Effector CD8-positive, alpha-beta T cell (primary cell): ENCODE measurements around the gene UACA.
"Not testable (repeated sequence)": the region's sequence is repeated elsewhere in the genome, so short reads cannot be mapped to it uniquely, and the experiment has no call there.

Experiments used
- DNase-seq: peaks from one replicate; lab custom pipeline; 2025; lab: John Stamatoyannopoulos, UW

UACA gene

DNA sequence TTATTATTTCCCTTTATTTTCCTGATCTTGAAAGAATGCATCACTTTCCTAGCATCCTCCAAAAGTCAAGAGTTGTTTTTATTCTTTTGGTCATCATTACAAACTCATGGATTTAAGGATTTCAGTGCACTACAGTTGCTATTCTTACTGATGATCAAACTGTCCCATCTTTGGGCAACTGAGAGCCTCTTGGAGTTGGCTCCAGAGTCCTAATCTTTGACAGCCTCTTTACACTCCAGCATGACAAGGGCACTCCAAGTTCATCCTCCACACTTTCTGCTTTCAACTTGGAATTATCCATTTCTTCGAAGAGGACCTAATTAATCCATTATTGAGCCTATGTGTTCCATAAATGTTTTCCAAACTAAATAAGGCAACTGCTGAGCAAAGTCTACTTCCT, 5.7 kb downstream of the UACA start:
- DNase-seq: no peak

DNA sequence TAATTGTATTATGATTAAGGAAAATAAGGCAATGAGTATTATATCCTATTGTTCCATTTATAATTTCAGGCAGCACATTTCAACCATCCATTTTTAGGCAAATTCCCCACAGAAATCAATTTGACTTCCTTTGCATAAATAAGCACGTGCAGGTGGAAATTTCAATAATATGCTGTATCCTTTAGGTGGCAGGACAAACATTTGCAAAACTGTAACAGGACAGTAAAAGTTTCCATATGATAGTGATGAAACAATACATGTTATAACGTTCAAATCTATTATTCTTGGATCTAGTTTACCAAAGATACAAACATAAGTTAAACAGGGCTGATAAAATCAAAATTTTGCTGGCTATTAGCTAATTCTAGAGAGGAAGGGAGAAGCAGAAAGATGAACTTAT, 8.5 kb downstream of the UACA start:
- DNase-seq: no peak

DNA sequence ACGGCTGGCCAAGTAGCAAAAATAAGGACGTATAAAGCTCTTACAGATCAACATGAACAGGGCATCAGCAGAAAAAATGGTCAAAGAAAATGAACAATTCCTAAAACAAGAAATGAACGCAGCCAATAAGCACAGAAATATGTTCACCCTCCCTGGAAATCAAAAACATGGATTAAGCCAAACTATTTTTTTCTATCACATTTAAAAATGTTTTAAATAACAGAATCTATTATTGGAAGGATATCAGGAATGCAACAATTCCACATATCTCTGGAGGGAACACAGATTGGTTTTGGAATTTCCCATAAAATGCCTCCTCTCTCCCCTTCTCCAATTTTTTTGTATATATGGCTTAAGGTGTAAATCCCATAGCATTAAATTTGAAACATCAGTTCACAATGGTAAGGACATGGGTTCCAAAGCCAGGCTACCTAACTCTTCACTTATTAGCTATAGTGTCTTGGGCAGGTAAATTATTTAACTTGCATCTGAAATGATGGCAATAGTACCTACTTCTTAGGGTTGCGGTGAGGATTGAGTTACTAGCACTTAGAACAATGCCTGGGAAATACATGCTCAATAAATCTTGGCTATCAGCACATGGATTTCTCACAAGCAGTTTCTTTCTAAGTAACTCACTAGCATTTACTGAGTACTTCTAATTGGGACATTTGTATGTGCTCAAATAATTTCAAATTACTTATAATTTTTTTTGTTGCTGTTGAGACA, 10.1 kb downstream of the UACA start:
- DNase-seq: no peak

GRCh38 chr15:70752193-70752635, 11.1 kb downstream of the UACA start:
- no peak for DNase-seq

DNA sequence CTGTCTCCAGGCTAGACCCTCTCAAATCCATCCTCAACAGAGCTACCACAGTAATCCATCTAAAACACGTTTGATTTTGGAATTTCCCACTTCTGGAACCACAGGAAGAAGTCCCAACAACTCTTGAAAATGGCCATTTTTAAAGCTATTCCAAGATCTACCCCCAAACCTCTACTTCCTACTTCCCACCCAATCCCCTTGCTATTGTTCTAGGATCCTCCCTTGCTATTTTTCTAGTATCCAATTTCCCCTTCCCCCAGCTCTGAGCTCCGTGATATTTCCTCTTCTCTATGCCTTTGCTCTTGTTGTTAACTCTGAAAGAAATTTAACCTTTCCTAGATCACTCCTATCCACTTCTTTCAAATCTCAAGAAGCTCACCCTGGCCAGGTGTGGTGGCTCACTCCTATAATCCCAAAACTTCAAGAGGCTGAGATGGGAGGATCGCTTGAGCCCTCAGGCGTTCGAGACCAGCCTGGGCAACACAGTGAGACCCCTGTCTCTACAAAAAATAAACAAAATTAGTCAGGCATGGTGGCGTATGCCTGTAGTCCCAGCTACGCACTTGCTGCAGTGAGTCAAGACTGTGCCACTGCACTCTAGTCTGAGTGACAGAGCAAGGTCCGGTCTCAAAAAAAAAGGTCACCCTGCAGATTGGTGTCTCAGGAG, 13.0 kb downstream of the UACA start:
- no peak for DNase-seq

DNA sequence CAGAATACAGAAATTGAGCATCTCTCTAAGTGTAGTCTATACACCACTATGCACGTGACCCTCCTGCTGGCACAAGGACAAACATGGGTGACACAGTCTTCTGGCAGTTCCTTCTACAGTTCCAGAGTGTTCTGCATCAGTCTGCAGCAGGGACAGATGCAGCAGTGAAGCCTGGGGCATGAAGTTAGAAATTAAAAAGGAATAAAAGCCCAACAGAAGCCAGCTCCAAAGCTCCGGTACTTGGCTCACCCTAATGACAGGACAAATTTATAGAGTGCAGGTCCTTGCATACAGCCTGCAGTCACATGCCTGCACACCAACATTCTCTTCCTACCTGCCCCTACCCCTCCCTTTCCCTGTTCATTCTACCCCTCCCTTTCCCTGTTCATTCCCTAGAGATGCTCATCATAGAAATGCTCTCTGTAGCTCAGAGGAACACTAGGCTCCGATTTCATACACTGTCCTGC, 15.0 kb downstream of the UACA start:
- no peak for DNase-seq

DNA sequence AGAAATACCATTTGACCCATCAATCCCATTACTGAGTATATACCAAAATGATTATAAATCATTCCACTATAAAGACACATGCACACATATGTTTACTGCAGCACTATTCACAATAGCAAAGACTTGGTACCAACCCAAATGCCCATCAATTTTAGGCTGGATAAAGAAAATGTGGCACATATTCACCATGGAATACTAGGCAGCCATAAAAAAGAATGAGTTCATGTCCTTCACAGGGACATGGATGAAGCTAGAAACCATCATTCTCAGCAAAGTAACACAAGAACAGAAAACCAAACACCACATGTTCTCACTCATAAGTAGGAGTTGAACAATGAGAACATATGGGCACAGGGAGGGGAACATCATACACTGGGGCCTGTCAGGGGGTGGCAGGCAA, 16.8 kb downstream of the UACA start:
- not testable (repeated sequence) for DNase-seq

GRCh38 chr15:70742928-70743327, 20.4 kb downstream of the UACA start:
- DNase-seq: no peak

GRCh38 chr15:70741677-70742293, 21.6 kb downstream of the UACA start:
- DNase-seq: no peak

DNA sequence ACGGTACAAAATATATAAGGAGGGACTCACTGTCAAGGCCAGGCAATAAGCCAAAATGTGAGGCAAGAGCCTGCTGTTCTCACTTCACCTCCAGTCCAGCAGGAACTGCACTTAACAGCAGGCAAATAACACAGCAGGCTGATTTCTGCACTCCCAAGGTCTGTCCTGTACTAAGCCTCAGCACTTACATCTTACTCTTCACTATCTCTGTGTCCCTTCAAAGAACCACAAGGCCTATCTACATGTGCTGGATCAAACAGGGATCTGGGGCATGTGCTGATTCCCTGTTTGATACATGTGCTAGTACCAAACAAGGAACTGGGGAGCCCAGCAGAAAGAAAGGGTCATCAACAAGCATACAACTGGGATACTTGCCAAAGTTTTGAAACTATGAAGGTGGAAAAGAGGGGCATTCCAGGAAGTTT, 22.2 kb downstream of the UACA start:
- no peak for DNase-seq

DNA sequence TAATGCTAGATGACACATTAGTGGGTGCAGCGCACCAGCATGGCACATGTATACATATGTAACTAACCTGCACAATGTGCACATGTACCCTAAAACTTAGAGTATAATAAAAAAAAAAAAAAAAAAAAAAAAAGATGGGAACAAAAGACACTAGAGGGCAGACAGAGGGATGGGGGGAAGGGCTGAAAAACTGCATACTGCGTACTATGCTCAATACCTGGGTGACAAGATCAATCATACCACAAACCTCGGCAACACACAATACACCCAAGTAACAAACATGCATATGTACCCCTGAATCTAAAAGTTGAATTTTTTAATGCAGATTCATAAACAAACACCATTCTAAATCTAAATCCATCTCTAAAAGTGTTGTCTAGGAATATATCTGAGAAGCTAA, 28.3 kb downstream of the UACA start:
- DNase-seq: not testable (repeated sequence)

DNA sequence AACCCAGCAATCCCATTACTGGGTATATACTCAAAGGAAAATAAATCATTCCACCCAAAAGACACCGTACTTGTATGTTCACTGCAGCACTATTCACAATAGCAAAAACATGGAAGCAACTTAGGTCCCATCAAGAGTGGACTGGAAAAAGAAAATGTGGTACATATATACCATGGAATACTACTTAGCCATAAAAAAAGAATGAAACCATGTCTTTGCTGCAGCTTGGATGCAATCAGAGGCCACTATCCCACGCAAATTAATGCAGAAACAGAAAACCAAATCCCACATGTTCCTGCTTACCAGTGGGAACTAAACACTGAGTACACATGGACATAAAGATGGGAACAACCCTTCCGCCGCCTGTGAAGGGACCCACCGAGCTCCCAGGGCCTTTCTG, 34.2 kb downstream of the UACA start:
- DNase-seq: no peak

DNA sequence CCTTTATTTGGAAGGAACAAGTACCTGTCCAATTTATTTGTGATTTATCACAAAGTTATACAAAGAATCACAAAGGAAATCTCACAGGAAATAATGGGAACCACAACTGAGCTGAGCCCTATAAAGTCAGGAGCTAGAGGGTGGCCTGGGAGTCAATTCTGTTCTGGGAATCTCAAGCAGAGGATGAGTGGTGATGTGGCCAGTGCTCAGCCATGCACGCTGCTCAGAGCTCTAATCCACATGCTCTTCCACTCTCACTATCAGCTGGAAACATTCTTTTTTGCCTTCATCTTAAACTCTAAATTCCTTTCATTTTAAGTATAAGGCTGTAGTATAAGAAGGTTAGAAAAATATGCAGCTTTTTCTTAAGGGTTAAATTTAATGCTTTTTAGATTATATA, 36.6 kb downstream of the UACA start:
- DNase-seq: no peak

GRCh38 chr15:70723927-70724326, 39.4 kb downstream of the UACA start:
- no peak for DNase-seq

DNA sequence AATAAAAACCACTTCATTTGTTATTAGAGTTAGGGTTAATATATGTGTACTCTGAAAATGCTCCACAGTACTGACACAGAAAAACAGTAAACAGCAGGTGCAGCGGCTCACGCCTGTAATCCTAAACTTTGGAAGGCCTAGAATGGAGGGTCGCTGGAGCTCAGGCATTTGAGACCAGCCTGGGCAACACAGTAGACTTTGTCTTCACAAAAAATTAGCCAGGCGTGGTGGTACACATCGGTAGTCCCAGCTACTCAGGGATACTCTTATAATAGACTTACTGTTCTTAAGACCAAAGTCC, 40.3 kb downstream of the UACA start:
- DNase-seq: no peak

GRCh38 chr15:70722266-70723121, 40.9 kb downstream of the UACA start:
- no peak for DNase-seq

DNA sequence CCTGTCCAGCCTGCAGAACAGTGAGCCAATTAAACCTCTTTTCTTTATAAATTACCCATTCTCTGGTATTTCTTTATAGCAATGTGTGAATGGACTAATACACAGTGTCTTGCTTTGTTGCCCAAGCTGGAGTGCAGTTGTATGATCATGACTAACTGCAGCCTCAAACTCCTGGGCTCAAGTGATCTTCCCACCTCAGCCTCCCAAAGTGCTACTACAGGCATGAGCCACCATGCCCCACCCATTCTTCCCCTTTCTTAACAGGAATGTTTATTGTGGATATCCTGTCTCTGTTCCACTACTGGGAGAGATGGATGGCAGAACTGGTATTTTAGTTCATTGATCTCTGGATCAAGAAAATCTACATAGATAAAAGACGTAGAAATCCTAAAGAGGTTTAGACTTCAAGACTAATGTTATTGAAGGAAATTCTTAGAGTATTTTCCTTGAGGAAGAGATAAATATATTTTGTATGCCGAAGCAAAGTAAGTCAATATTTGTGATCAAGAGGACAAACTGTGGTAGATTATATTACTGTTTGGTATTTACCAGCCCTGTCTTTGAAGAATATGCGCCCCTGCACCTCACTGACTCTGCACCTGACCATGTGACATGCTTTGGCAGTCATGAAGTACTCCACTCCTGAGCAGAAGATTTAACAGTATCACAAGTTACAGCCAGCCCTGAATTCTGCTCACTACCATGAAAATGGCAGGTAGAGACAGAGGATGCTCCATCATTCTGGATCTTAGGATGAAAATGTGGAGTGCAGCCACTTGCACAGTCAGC, 42.9 kb downstream of the UACA start:
- DNase-seq: no peak

- no peak for DNase-seq
These were observed 46.0 kb downstream of the UACA start for GRCh38 chr15:70717237-70717793.

- no peak for DNase-seq
These were observed 47.4 kb downstream of the UACA start for GRCh38 chr15:70715840-70716485.

- DNase-seq: no peak
These were observed 48.8 kb downstream of the UACA start for GRCh38 chr15:70714565-70714964.

- no peak for DNase-seq
These were observed 49.3 kb downstream of the UACA start for GRCh38 chr15:70714015-70714414.
